MCF 10A (cell line): ENCODE results near the gene HSD17B12. TPM values are rescaled to one million over a fixed set of nuclear protein-coding genes. Genes with fewer than 3 reads are reported as not detected.

Source experiments
- BruUV-seq: library from RNA; stranded (reverse); fragments of 400-500 nt; replicated peaks from 2 replicates; lab custom pipeline; 2021; lab: Mats Ljungman, UMichigan
- CTCF ChIA-PET: fragments of 300-600 bp; sonication (Branson Sonifier 250); formaldehyde crosslinking; extraction: SDS; loops from one replicate; lab custom pipeline; 2021; ENCODE audit warnings: antibody characterized with exemption, inconsistent platforms; lab: Yijun Ruan, JAX
- POLR2A ChIA-PET: fragments of 300-600, 350-650 bp; sonication (Branson Sonifier 250); formaldehyde crosslinking; extraction: SDS; loops from one replicate; lab custom pipeline; 2020; ENCODE audit warnings: antibody characterized with exemption, inconsistent platforms; lab: Yijun Ruan, JAX
- DNase-seq: peaks from one replicate; pipeline ENCODE4 v3.0.0-alpha.2; 2018; ENCODE audit not compliant: unreplicated experiment
- H3K27ac Mint-ChIP-seq: one replicate; pipeline ENCODE4 v1.8.0; 2022; ENCODE audit warnings: mild to moderate bottlenecking, low read depth, mixed read lengths; ENCODE audit not compliant: unreplicated experiment
- H3K27me3 Mint-ChIP-seq: one replicate; pipeline ENCODE4 v1.8.0; 2022; ENCODE audit warnings: mixed read lengths; ENCODE audit not compliant: insufficient read depth, unreplicated experiment
- H3K36me3 Mint-ChIP-seq: one replicate; pipeline ENCODE4 v1.8.0; 2022; ENCODE audit warnings: mild to moderate bottlenecking, moderate library complexity, mixed read lengths; ENCODE audit not compliant: insufficient read depth, unreplicated experiment
- H3K4me1 Mint-ChIP-seq: one replicate; pipeline ENCODE4 v1.8.0; 2022; ENCODE audit warnings: mixed read lengths; ENCODE audit not compliant: insufficient read depth, unreplicated experiment
- H3K4me3 Mint-ChIP-seq: one replicate; pipeline ENCODE4 v1.8.0; 2022; ENCODE audit warnings: mild to moderate bottlenecking, moderate library complexity, mixed read lengths; ENCODE audit not compliant: unreplicated experiment
- H3K9me3 Mint-ChIP-seq: one replicate; pipeline ENCODE4 v1.8.0; 2022; ENCODE audit warnings: mixed read lengths; ENCODE audit not compliant: unreplicated experiment
- CTCF ChIP-seq: fragments of 200-600 bp; IDR thresholded peaks from one replicate; pipeline ENCODE4 v1.8.0; 2022; ENCODE audit warnings: antibody characterized with exemption, mild to moderate bottlenecking; ENCODE audit not compliant: unreplicated experiment
- intact Hi-C: fragments of 100-400 bp; cut with micrococcal nuclease; formaldehyde crosslinking; loops from 2 replicates; pipeline ENCODE4 v1.14.1; 2022
- total RNA-seq: library from RNA; stranded (reverse); gene quantifications from 2 replicates; pipeline ENCODE4 v1.2.3, GENCODE V29; 2022

Gene HSD17B12
- total RNA-seq, 1 experiment from 2014 or later = 117 TPM

- POLR2A ChIA-PET = interaction anchor here (2.1 kb wide), 1 partner anchor 14 kb away, joined by 7 read pairs; no protein-coding TSS in a partner anchor
These were observed 225.3 kb downstream of the HSD17B12 start for GRCh38 chr11:43905813-43906241.

More at GRCh38 chr11:43905813-43906241, 225.3 kb downstream of the HSD17B12 start:
- no peak overlapping the region for H3K4me3 Mint-ChIP-seq
- H3K27ac Mint-ChIP-seq = no peak overlapping the region
- no peak for TF ChIP-seq CTCF
- peaks cover 13% of the 10 kb centered on the region for H3K4me1 Mint-ChIP-seq
- peaks cover 37% of the 10 kb centered on the region for H3K36me3 Mint-ChIP-seq
- no TSS peak for BruUV-seq
- DNase-seq = no peak
- CTCF ChIA-PET = interaction anchor here (0.6 to 6.3 kb wide), 7 partner anchors 13 to 205 kb away, joined by 3 to 39 read pairs (median 3); no protein-coding TSS in a partner anchor
- H3K9me3 Mint-ChIP-seq = no peaks in the 10 kb centered on the region
- no peaks in the 10 kb centered on the region for H3K27me3 Mint-ChIP-seq
- intact Hi-C loops = no loop called here

Other genes with a start within 250 kb of the HSD17B12 start
- gene ALKBH3, start 200.1 kb downstream of the HSD17B12 start, total RNA-seq = 76.2 and 88.0 TPM in 2 replicates